Measurements from ENCODE around the gene DNAJC16.
A peak's percentile ranks its signal among the peaks of the same experiment; 100 is the strongest.
"Not testable (repeated sequence)": the region's sequence is repeated elsewhere in the genome, so short reads cannot be mapped to it uniquely, and the experiment has no call there.

The DNAJC16 gene

GRCh38 chr1:15526490-15527339 is at the start of gene DNAJC16:
Gene DNAJC16 (plus strand): TSS chr1:15526848. CDS start chr1:15529106, 2,258 bp downstream.
- DNase-seq: peak; percentile 100

- DNase-seq: no peak
Observed at GRCh38 chr1:15476927-15477326, 49.7 kb upstream of the DNAJC16 start.

- no peak for DNase-seq
Observed at GRCh38 chr1:15477646-15478212, 48.9 kb upstream of the DNAJC16 start.

DNA sequence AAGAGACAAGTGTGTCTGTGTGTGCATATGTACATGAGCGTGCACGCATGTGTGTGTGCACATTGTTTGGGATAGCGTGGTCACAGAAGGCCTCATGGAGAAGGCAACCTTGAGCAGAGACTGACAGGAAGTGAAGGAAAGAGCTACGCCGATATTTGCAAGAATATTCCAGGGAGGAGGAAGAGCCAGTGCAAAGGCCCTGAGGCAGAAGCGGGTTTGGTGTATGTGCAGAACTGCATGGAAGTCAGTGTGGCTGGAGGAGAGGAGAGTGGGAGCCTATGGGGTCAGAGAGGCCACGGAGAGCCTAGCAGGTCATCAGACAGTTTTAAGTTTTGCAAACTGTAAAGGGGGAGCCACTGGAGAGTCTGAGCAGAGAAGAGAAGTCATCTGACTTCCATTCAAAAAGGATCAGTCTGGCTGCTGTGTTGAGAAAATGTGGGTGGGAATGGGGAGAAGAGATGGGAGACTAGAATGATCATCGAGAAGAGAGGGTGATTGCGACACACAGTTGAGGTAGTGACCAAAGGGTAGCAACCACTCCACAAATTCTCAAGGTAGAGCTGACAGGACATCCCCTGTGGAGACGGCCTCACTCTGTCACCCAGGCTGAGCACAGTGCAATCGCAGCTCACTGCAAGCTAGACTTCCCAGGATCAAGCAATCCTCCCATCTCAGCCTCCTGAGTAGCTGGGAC is 46.8 kb upstream of the DNAJC16 start:
- no peak for DNase-seq

GRCh38 chr1:15482455-15482854 is 44.2 kb upstream of the DNAJC16 start:
- not testable (repeated sequence) for DNase-seq

DNA sequence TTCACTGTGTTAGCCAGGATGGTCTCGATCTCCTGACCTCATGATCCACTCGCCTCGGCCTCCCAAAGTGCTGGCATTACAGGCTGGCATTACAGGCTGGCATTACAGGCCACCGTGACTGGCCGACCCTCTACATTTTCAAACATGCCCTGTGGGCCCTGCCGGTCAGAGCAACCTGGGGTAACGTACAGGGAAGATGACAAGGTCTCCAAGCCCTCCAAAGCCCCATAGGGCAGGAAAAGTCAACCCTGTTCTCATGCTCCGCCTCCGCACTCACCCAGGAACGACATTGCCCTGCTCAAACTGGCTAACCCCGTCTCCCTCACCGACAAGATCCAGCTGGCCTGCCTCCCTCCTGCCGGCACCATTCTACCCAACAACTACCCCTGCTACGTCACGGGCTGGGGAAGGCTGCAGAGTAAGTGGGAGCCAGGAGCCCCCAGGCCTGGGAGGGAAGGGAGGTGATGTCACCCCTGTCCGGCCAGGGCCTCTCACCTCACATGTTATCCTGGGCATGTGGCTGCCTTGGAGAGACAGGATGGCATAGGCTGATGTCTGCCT is 43.6 kb upstream of the DNAJC16 start:
- DNase-seq: not testable (repeated sequence)

DNA sequence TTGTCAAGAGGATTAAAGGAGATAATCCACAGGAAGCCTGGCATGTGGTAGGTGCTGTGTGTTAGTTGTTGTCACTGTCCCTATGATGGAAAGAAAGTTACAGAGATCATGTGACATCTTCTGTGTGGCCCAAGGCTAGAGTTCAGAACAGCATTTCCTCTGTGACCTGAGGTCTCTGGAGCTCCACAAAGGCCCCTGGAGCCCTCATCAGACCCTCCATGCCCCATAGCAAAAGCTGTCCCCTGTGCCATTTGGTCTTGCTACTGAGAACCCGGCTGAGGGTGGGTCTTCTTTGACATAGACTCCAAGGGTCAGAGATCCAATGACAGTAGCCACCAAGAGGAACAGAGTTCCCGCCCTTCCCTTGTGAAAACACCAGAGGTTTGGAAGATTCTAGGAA is 42.7 kb upstream of the DNAJC16 start:
- DNase-seq: no peak

DNA sequence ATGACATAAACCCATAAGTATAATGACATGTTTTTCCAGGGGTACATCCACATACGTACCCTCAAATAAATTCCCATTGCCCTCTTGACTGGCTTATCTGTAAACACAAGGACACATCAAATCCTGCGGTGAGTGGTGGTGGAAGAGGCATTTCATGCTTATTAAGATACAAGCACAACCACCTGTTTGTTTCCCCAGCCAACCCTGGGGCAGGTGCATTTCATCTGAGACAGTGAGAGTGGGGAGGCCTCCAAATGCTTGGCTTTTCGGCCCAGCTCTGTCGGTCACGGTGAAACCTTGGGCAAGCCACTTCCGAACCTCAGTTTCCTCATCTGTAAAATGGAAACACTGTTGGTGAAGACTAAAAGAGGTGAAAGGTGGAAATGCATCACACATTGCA is 42.2 kb upstream of the DNAJC16 start:
- not testable (repeated sequence) for DNase-seq

GRCh38 chr1:15485636-15486035 is 41.0 kb upstream of the DNAJC16 start:
- DNase-seq: no peak

- not testable (repeated sequence) for DNase-seq
Observed at GRCh38 chr1:15486844-15487610, 39.6 kb upstream of the DNAJC16 start.

- no peak for DNase-seq
Observed at GRCh38 chr1:15488371-15488770, 38.3 kb upstream of the DNAJC16 start.

DNA sequence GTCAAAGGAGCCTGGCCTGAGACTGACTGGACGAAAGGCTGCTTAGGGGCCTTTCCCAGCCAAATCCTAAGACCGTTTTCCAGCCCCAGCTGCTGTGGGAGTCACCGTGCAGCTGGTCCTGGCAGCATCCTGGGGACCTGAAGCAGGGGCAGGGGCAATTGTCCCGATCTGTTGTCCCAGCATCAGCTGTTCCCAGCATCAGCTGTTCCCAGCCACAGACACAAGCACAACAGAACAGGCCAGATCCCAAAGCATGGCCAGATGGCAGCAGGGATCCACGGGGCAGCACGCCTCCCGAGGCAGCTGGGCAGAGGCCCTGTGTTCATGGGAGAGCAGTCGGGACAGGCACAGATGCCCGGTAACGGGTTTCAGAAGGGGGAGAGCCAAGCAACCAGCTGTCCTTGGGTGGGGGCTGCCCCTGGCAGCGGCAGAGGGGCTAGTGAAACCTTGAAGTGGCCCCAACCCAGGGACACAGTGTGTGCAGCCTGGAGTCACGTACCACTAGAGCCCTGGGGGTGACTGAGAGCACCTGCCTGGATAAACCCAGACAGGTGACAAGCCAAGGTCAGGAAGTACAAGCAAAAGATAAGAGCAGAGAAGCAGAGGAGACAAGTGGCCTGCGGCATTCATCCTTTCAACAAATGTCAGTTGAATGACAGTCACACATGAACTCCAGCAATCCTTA is 37.5 kb upstream of the DNAJC16 start:
- no peak for DNase-seq

- peak; percentile 16 for DNase-seq
Observed at GRCh38 chr1:15491010-15491409, 35.6 kb upstream of the DNAJC16 start.

DNA sequence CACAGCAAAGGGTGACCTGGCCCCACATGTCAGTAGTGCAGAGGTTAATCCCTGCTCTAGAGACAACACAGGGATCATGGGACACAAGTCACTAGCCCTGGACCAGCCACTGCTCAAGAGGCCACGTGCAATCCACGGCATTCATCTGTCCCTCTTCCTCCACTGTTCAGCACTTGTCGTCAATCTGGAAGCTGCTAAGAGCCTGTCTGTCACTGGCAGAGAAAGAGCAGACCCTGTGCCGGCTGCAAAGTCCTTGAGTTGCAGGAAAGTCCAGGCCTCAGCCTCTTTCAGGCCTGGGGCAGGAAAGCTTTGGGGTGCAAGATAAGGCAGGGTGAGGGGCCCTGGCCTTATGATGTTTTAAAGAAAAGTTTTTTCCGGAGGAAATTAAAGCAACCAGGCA is 34.1 kb upstream of the DNAJC16 start:
- no peak for DNase-seq

- DNase-seq: no peak
Observed at GRCh38 chr1:15493869-15494390, 32.7 kb upstream of the DNAJC16 start.

DNA sequence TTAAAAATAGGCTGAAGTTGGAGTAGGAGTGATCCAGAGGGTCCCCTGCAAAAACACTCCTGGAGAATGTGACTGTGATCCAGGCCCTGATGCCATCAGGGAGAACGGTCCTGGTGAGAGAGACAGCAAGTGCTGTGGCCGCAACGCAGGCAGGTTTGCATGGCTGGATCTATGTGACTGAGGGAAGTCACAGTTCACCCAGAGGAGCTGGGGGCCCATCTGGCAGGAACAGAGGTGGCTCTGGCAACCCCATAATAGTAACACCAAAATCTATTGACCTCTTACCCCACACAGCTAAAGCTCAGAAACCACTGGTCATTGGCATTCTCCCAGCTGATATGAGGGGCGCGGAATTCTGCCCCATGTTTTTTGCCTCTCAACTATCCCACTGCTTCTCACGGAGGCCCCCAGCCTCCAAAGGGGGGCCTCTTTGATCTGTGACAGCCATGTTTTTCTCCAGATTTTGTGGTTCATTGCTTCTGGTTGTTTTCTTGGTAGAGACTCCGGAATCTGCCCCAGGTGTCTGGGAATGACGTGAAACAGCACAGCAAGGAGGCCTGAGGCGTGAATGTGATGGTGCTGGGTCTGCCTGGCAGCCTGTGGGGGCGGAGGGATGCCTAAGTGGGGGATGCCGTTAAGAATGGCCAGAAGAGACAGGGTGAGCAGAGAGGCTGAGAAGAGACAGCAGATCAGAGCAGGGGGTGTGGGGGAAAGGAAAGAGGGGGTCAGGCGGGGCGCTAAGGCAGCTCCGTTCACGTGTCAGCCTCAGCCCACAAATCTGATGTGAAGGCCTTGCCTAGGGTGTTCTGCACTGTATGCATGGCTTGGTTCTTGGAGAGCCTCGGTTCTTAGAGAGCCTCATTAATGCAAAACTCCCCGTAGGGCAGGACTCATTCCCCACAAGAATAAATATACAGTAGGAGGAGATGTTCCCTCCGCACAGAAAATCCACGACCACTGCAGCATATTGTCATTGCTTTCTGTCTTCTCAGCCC is 26.2 kb upstream of the DNAJC16 start:
- no peak for DNase-seq

DNA sequence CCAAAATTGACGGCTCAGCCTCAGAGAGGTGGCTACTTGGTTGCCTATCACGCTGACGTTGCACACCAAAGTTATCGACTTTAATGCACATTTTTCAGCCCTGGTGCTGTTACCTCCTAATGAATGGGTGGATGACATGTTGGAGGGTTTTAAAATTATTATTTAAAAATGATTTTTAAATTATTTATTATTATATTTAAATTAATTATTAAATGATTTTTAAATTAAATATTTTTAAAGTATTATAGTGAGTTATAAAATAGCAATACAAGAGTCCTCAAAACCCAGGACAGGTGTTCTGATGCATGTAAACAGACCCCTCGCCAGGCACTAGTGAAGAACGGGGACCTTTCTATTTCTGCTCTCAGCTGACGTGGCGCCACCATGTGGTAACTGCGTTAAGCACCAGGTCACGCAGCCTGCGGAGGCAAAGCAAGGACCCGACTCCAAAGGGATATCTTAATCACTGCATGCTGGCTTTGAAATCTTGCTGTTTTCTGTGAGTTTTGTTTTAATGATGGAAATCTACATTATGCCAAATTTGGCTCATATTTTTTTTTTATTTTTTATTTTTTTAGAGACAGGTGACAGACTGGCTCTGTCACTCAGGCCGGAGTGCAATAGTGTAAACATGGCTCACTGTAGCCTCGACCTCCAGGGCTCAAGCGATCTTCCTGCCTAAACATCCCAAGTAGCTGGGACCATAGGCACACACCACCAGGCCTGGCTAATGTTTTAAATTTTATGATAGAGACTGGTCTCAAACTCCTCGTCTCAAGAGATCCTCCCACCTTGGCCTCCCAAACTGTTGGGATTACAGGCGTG is 25.2 kb upstream of the DNAJC16 start:
- DNase-seq: peak; percentile 20

DNA sequence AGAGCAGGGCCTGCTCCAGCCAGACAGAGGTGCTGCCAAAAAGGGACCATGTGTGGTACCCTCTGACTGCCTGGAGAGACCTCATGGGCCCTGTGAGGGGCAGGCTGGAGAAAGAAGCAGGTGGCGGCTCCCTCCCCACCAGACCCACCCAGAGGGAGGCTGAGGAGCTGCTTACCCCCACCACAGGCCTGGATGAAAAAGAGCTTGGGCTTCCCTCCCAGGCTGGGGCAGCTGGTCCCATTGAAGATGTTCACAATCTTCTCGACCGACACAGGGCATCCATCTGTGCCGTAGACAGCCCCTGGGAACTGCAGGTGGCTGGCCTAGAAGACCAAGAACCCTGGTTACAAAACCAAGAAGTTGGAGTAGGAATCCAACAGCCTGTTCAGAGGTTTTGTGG is 22.2 kb upstream of the DNAJC16 start:
- no peak for DNase-seq

GRCh38 chr1:15506831-15507230 is 19.8 kb upstream of the DNAJC16 start:
- DNase-seq: no peak

DNA sequence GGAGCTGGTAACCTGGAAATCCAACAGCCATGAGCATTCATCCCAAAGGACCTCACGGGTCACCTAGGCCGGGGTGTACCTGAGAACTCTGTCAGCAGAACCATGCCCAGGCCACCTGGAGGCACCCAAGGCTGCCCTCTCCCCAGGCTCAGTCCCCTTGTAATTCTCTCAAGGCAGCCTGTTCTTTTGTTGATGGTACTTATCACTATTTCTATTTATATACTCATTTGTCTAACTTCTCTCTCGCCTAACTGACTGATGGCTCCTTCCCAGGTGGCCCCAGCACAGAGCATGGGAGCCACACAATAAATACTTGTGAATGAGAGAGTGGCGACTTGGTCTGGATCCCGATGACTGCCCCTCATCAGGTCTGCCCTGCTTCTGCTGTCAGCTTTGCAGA is 19.4 kb upstream of the DNAJC16 start:
- no peak for DNase-seq

Measured in NCI-H226 (cell line).